K562 (cell line): Measurements from ENCODE around the gene ZBTB7A. TPM values are rescaled to one million over a fixed set of nuclear protein-coding genes. Genes with fewer than 3 reads are reported as not detected.

Experiments
- ATAC-seq: fragments of 200-7000 bp; cut with Tn5 transposase; 3 replicates; pipeline ENCODE4 v1.9.1; 2020; ENCODE audit warnings: moderate library complexity
- BruUV-seq: library from RNA; stranded (reverse); fragments of 400-500 nt; replicated peaks from 2 replicates; lab custom pipeline; 2021; lab: Mats Ljungman, UMichigan
- CTCF ChIA-PET: fragments of 300-600 bp; formaldehyde crosslinking; extraction: SDS; loops from one replicate; lab custom pipeline; 2021; ENCODE audit warnings: low intra/inter-chr PET ratio; lab: Yijun Ruan, JAX
- POLR2A ChIA-PET: fragments of 300-600, 350-650 bp; sonication (Branson Sonifier 250); formaldehyde crosslinking; extraction: SDS; loops from one replicate; lab custom pipeline; 2021; ENCODE audit warnings: antibody characterized with exemption, inconsistent platforms; lab: Yijun Ruan, JAX
- DNase-seq, 4 experiments: peaks; one replicate each; pipeline versions ENCODE4 v3.0.0 to v3.0.0-alpha.2; 2011 to 2018; ENCODE audit warnings: low spot score in 3 of 4, mixed read lengths in 3 of 4; ENCODE audit errors: extremely low read depth in 1 of 4
- FAIRE-seq: peaks from 2 replicates; lab custom pipeline; 2011; peaks lifted over from hg19 to GRCh38; lab: Jason Lieb, UNC
- H2AFZ ChIP-seq: 2 replicates; pipeline ENCODE4 v1.6.0; 2011; ENCODE audit warnings: low read depth, low read length, control low read depth, inconsistent platforms
- H3K27ac ChIP-seq: fragments of 200-600 bp; 3 replicates; pipeline ENCODE4 v1.8.0; 2011; ENCODE audit warnings: low read depth, mild to moderate bottlenecking, control low read depth, inconsistent platforms, low read length, moderate library complexity, mixed read lengths; ENCODE audit errors: extremely low read depth
- H3K27me3 ChIP-seq, 2 experiments: fragments of 300-600 bp in 1 of 2; 2 replicates in 1 of 2; 3 replicates in 1 of 2; pipeline versions ENCODE4 v1.6.0 to v1.8.0; 2011; ENCODE audit warnings: inconsistent platforms in 2 of 2, low read length in 2 of 2, mild to moderate bottlenecking in 1 of 2, mixed read lengths in 1 of 2, moderate library complexity in 1 of 2; ENCODE audit not compliant: control insufficient read depth in 2 of 2, insufficient read depth in 2 of 2
- H3K36me3 ChIP-seq: fragments of 300-600 bp; 3 replicates; pipeline ENCODE4 v1.8.0; 2011; ENCODE audit warnings: mild to moderate bottlenecking, low read length, inconsistent platforms; ENCODE audit not compliant: control insufficient read depth, insufficient read depth
- H3K4me1 ChIP-seq, 2 experiments: fragments of 200-600 bp in 1 of 2; replicated peaks in 1 of 2; 2 replicates in 1 of 2; 3 replicates in 1 of 2; pipeline versions ENCODE4 v1.5.1 to v1.8.0; 2011; ENCODE audit warnings: inconsistent platforms in 2 of 2, low read length in 2 of 2, mild to moderate bottlenecking in 1 of 2, mixed read lengths in 1 of 2, moderate library complexity in 1 of 2; ENCODE audit not compliant: control insufficient read depth in 2 of 2, insufficient read depth in 2 of 2
- H3K4me2 ChIP-seq: 2 replicates; pipeline ENCODE4 v1.6.1; 2011; ENCODE audit warnings: low read length, control low read depth, inconsistent platforms, mixed read lengths; ENCODE audit not compliant: insufficient read depth
- H3K4me3 ChIP-seq: fragments of 200-600 bp; sonication (generic), shearing (Covaris generic); 2 replicates; pipeline ENCODE4 v1.5.1; 2016; ENCODE audit warnings: control low read depth, inconsistent platforms
- H3K79me2 ChIP-seq: fragments of 200-600 bp; 3 replicates; pipeline ENCODE4 v1.8.0; 2011; ENCODE audit warnings: low read length, inconsistent platforms; ENCODE audit not compliant: control insufficient read depth, insufficient read depth
- H3K9ac ChIP-seq, 2 experiments: 2 replicates each; pipeline versions ENCODE4 v1.6.0 to v1.6.1; 2011; ENCODE audit warnings: low read depth in 2 of 2, low read length in 2 of 2, control low read depth in 1 of 2, inconsistent platforms in 1 of 2, mild to moderate bottlenecking in 1 of 2, mixed read lengths in 1 of 2; ENCODE audit not compliant: insufficient read depth in 1 of 2
- H3K9me1 ChIP-seq: one replicate; pipeline ENCODE4 v1.6.0; 2011; ENCODE audit warnings: inconsistent platforms, mild to moderate bottlenecking, low read length, moderate library complexity; ENCODE audit not compliant: control insufficient read depth, insufficient read depth
- H3K9me3 ChIP-seq: replicated peaks from 2 replicates; pipeline ENCODE4 v1.5.1; 2011; ENCODE audit warnings: low read depth, low read length, inconsistent platforms; ENCODE audit not compliant: control insufficient read depth, insufficient read depth
- H4K20me1 ChIP-seq: replicated peaks from 2 replicates; pipeline ENCODE4 v1.6.1; 2011; ENCODE audit warnings: low read length, inconsistent platforms, mixed read lengths; ENCODE audit not compliant: control insufficient read depth, insufficient read depth
- ATF7 ChIP-seq: fragments of 450-650 bp; IDR thresholded peaks from 2 replicates; pipeline ENCODE4 v1.7.1; 2014; ENCODE audit warnings: mild to moderate bottlenecking, moderate library complexity
- CC2D1A ChIP-seq: fragments of 450-650 bp; IDR thresholded peaks from 2 replicates; pipeline ENCODE4 v1.6.1; 2017; ENCODE audit warnings: mild to moderate bottlenecking
- MEF2A ChIP-seq: IDR thresholded peaks from 2 replicates; pipeline ENCODE4 v1.6.1; 2011; ENCODE audit warnings: low read depth, mild to moderate bottlenecking, low read length, moderate library complexity; ENCODE audit not compliant: control insufficient read depth
- ZNF586 ChIP-seq: fragments of 450-650 bp; formaldehyde crosslinking; conservative IDR thresholded peaks from 2 replicates; pipeline ENCODE4 v1.4.0; 2020; ENCODE audit warnings: mild to moderate bottlenecking, moderate library complexity
- WGBS: fragments of 100-300 bp; shearing (Covaris generic); methylation state at CpG from one replicate; pipeline ENCODE4 v1.1.6; 2016; ENCODE audit warnings: low coverage, mixed read lengths; ENCODE audit not compliant: insufficient coverage; ENCODE audit errors: missing lambda C conversion rate; 5-methylcytosine and 5-hydroxymethylcytosine counted together
- in situ Hi-C: fragments of 300-500 bp; cut with MboI; formaldehyde crosslinking; loops from 4 replicates; pipeline ENCODE4 v1.15.0; 2018; ENCODE audit warnings: inconsistent platforms, mixed read lengths
- intact Hi-C: fragments of 100-400 bp; cut with micrococcal nuclease; formaldehyde crosslinking; loops from 2 replicates; pipeline ENCODE4 v1.14.2; 2022
- polyA plus RNA-seq, 8 experiments: library from polyadenylated mRNA; depleted of rRNA in 4 of 8; stranded (reverse) in 5 of 8; unstranded in 3 of 8; fragments of >200 nt; fragmentation: Nextera tagmentation in 2 of 8; fragmentation: Illumina TruSeq in 1 of 8; extraction: Ambion mirVana in 2 of 8; extraction: Trizol in 1 of 8; gene quantifications; 2 replicates each; pipeline versions ENCODE4 v1.2.1 to v1.2.3, GENCODE V29; 2011 to 2014; ENCODE audit warnings: inconsistent platforms in 1 of 8, missing spikeins in 1 of 8
- total RNA-seq, 7 experiments: library from RNA; depleted of rRNA in 6 of 7; stranded (reverse); fragments of >200 nt in 6 of 7; fragmentation: Illumina TruSeq in 2 of 7; extraction: Trizol in 2 of 7; gene quantifications; 2 replicates each; pipeline versions ENCODE4 v1.2.1 to v1.2.3, GENCODE V29; 2011 to 2021; ENCODE audit warnings: low replicate concordance in 1 of 7

ZBTB7A gene
- total and polyA plus RNA-seq, 9 of the 15 experiments (the other 6 are each of a cell fraction or from before 2014, with no cell fraction given) = 0.11 to 34.0 (median 4.6) TPM

DNA sequence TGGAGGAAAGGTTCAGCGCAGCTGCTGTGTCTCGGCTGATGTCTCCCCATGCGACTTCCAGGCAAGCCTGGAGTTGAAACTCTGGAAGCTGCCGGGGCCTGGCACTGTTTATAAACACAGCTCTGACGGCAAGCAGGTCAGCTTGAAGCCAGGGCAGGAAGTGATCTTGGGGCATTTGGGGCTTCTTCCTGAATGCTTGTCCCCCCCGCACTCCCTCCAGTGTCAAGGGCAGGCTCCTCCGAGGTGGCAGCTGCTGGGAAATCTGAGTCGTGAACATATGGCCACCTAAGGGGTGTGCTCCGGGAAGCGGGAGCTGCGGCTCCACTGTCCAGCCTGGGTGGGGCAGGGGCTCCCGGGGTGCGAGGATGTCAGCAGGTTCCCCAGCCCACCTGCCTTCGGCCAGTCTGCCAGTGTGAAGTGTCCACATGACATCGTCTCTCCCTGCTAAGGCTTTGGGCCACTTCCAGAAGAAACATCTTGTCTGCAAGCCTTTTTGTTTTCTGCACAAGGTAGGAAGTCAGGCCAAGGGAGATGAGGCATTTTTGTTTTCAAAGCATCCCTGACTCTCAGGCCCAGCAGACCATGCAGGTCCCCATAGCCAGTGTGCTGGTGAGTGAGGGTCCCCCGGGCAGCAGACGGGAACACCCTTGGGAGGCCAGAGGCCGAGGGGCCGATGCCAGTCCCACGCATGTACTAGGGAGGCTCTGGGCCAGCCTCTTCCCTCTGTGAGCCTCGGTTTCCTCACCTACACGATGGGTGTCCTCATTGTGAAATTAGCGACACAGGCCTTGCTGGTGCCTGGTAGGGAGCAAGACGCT is 56.5 kb downstream of the ZBTB7A start:
- no peak for TF ChIP-seq CC2D1A
- no peak for TF ChIP-seq ATF7
- TF ChIP-seq MEF2A = no peak
- TF ChIP-seq ZNF586 (CRISPR knock-in tag) = no peak
- WGBS = 85% methylated on average over 23 of the region's 24 CpGs
- no peak for FAIRE-seq
- no peaks in the 10 kb centered on the region for H3K27me3 ChIP-seq
- H3K36me3 ChIP-seq = peaks cover 44% of the 10 kb centered on the region; the same call in 1 of the 3 replicates
- no peaks in the 10 kb centered on the region for H3K9me1 ChIP-seq
- no peak overlapping the region for H3K4me2 ChIP-seq
- in situ Hi-C loops (no loop called here), intact Hi-C loops (loop anchor here (5.0 kb wide), 1 partner anchor 57 kb away; the partner anchor contains the start of gene ZBTB7A)
- peaks cover 33% of the 10 kb centered on the region for H4K20me1 ChIP-seq
- H3K9ac ChIP-seq = peak overlapping the region in 1 of 2 experiments; percentile 75; a peak in 1 of 4 replicates
- no peak overlapping the region for H3K4me3 ChIP-seq
- peaks cover 22 to 75% of the 10 kb centered on the region in 2 experiments; a peak in 4 of 5 replicates for H3K4me1 ChIP-seq
- peaks cover 47% of the 10 kb centered on the region for H3K79me2 ChIP-seq
- ChIA-PET POLR2A (interaction anchor here (0.6 to 1.8 kb wide), 3 partner anchors 10 to 48 kb away, joined by 3 to 4 read pairs (median 3); partner anchors contain the start of gene EEF2), CTCF (no interaction called here)
- no peak overlapping the region for H3K27ac ChIP-seq
- no peak for ATAC-seq
- BruUV-seq = no TSS peak
- DNase-seq = no peak
- no peaks in the 10 kb centered on the region for H3K9me3 ChIP-seq
- no peak overlapping the region for H2AFZ ChIP-seq
